H1 (cell line): ENCODE data around the gene ARHGAP26.

Experiments
- ATF3 ChIP-seq: IDR thresholded peaks from 2 replicates; pipeline ENCODE4 v1.6.1; 2011; ENCODE audit warnings: low read depth, mild to moderate bottlenecking, low read length; ENCODE audit not compliant: insufficient read depth
- CEBPB ChIP-seq: IDR thresholded peaks from 2 replicates; pipeline ENCODE4 v1.6.1; 2012; ENCODE audit warnings: low read depth, low read length
- CTCF ChIP-seq, 3 experiments: IDR thresholded peaks; 1 replicate in 2 of 3; 2 replicates in 1 of 3; pipeline versions ENCODE4 v1.5.1 to v1.6.1; 2011; ENCODE audit warnings: low read length in 3 of 3, mild to moderate bottlenecking in 3 of 3, inconsistent platforms in 2 of 3, low read depth in 1 of 3, moderate library complexity in 1 of 3; ENCODE audit not compliant: insufficient read depth in 1 of 3; ENCODE audit errors: control extremely low read depth in 1 of 3
- GABPA ChIP-seq: IDR thresholded peaks from 2 replicates; pipeline ENCODE4 v1.6.1; 2011; ENCODE audit warnings: mild to moderate bottlenecking, low read length, moderate library complexity, borderline replicate concordance; ENCODE audit not compliant: insufficient read depth
- JUN ChIP-seq: IDR thresholded peaks from 2 replicates; pipeline ENCODE4 v1.6.1; 2011; ENCODE audit warnings: low read depth, mild to moderate bottlenecking, improper control_type of control experiment, low read length
- RAD21 ChIP-seq, 2 experiments: IDR thresholded peaks in 1 of 2; conservative IDR thresholded peaks in 1 of 2; 2 replicates each; pipeline ENCODE4 v1.6.1; 2011; ENCODE audit warnings: low read depth in 2 of 2, low read length in 2 of 2, improper control_type of control experiment in 1 of 2, inconsistent platforms in 1 of 2, mild to moderate bottlenecking in 1 of 2, moderate library complexity in 1 of 2
- SIN3A ChIP-seq, 2 experiments: IDR thresholded peaks in 1 of 2; conservative IDR thresholded peaks in 1 of 2; 2 replicates each; pipeline ENCODE4 v1.6.1; 2011 to 2012; ENCODE audit warnings: low read length in 2 of 2, improper control_type of control experiment in 1 of 2, low read depth in 1 of 2, mild to moderate bottlenecking in 1 of 2
- TBP ChIP-seq: IDR thresholded peaks from 2 replicates; pipeline ENCODE4 v1.6.1; 2011; ENCODE audit warnings: low read depth, low read length, improper control_type of control experiment
- TEAD4 ChIP-seq: IDR thresholded peaks from 2 replicates; pipeline ENCODE4 v1.6.1; 2012; ENCODE audit warnings: low read depth, low read length, inconsistent platforms, mixed read lengths

- TF ChIP-seq CEBPB (no peak), CTCF (IDR thresholded peaks at IDR 0.05; ENCODE audit: control extremely low read depth in 1 of 3, insufficient read depth in 1 of 3, low read depth in 1 of 3, low read length in 3 of 3) (no peak), RAD21 (IDR thresholded peaks at IDR 0.05 in 1 of 2, conservative IDR thresholded peaks at IDR 0.05 in 1 of 2; ENCODE audit: low read depth in 2 of 2, low read length in 2 of 2) (no peak), JUN (no peak), GABPA (no peak), ATF3 (no peak), TEAD4 (no peak), SIN3A (conservative IDR thresholded peaks at IDR 0.05 in 1 of 2, IDR thresholded peaks at IDR 0.05 in 1 of 2; ENCODE audit: low read depth in 1 of 2, low read length in 2 of 2) (no peak), TBP (no peak)
Measured at GRCh38 chr5:143119291-143119769, 349.2 kb downstream of the ARHGAP26 start.
